ENCODE results near the gene MIOX. TPM values are rescaled to one million over a fixed set of nuclear protein-coding genes. Genes with fewer than 3 reads are reported as not detected.

The MIOX gene
- total and polyA plus RNA-seq, 2 of the 13 experiments (the other 11 are each of a cell fraction or from before 2014, with no cell fraction given), result 1.5 to 2.9 TPM

- TF ChIP-seq RNF219 (CRISPR knock-in tag; IDR thresholded peaks at IDR 0.05), result no peak
- TF ChIP-seq ZNF709 (CRISPR knock-in tag; IDR thresholded peaks at IDR 0.05), result no peak
- TF ChIP-seq ZBTB10 (CRISPR knock-in tag; IDR thresholded peaks at IDR 0.05; ENCODE audit: borderline replicate concordance), result 0 out of 2 replicates have a peak, but pooled peaks have one; percentile 1
- no peak for TF ChIP-seq ZNF230 (CRISPR knock-in tag; IDR thresholded peaks at IDR 0.05)
- TF ChIP-seq HES4 (CRISPR knock-in tag; IDR thresholded peaks at IDR 0.05; ENCODE audit: borderline replicate concordance), result no peak
- 0 out of 2 replicates have a peak, but pooled peaks have one; percentile 16 for TF ChIP-seq ZNF780A (CRISPR knock-in tag; IDR thresholded peaks at IDR 0.05)
- TF ChIP-seq SCMH1 (CRISPR knock-in tag; IDR thresholded peaks at IDR 0.05; ENCODE audit: borderline replicate concordance), result no peak
- no peak for TF ChIP-seq GLMP (CRISPR knock-in tag; IDR thresholded peaks at IDR 0.05; ENCODE audit: borderline replicate concordance)
- TF ChIP-seq ZFP36L1 (CRISPR knock-in tag; IDR thresholded peaks at IDR 0.05), result peak; percentile 20; the same call in 1 of the 2 replicates
- no peak for TF ChIP-seq ZNF720 (CRISPR knock-in tag; IDR thresholded peaks at IDR 0.05)
- TF ChIP-seq ZBTB8A (CRISPR knock-in tag; IDR thresholded peaks at IDR 0.05; ENCODE audit: borderline replicate concordance, low read depth), result no peak
- no peak for TF ChIP-seq NR3C1 (CRISPR knock-in tag; IDR thresholded peaks at IDR 0.05)
- TF ChIP-seq ATM (IDR thresholded peaks at IDR 0.05; ENCODE audit: borderline replicate concordance), result no peak
- no peak; the same call in 1 of the 2 replicates for TF ChIP-seq ZNF446 (CRISPR knock-in tag; IDR thresholded peaks at IDR 0.05)
- no peak for TF ChIP-seq KDM2A (CRISPR knock-in tag; IDR thresholded peaks at IDR 0.05; ENCODE audit: borderline replicate concordance, low read depth)
- TF ChIP-seq ZNF691 (CRISPR knock-in tag; IDR thresholded peaks at IDR 0.05; ENCODE audit: borderline replicate concordance, low read depth), result peak; percentile 1; the same call in 1 of the 2 replicates
- 0 out of 2 replicates have a peak, but pooled peaks have one; percentile 5 for TF ChIP-seq ZNF101 (CRISPR knock-in tag; IDR thresholded peaks at IDR 0.05; ENCODE audit: borderline replicate concordance, low read depth)
- TF ChIP-seq CBX2 (IDR thresholded peaks at IDR 0.05; ENCODE audit: low read depth, low read length), result no peak
- TF ChIP-seq CBX2 (CRISPR knock-in tag; IDR thresholded peaks at IDR 0.05; ENCODE audit: low read depth), result no peak
- no peak for TF ChIP-seq CEBPG (CRISPR knock-in tag; IDR thresholded peaks at IDR 0.05)
- TF ChIP-seq ATF3 (CRISPR knock-in tag; IDR thresholded peaks at IDR 0.05), result no peak
- TF ChIP-seq ZNF580 (CRISPR knock-in tag; IDR thresholded peaks at IDR 0.05; ENCODE audit: borderline replicate concordance, low read depth), result 0 out of 2 replicates have a peak, but pooled peaks have one; percentile 13
- TF ChIP-seq MAZ (IDR thresholded peaks at IDR 0.05; ENCODE audit: borderline replicate concordance, low read depth, low read length), result no peak
- TF ChIP-seq MAZ (CRISPR knock-in tag; IDR thresholded peaks at IDR 0.05; ENCODE audit: low read depth), result peak; percentile 77; the same call in 1 of the 2 replicates
- no peak for TF ChIP-seq NCOR1 (IDR thresholded peaks at IDR 0.05; ENCODE audit: borderline replicate concordance, low read length)
Observed at GRCh38 chr22:50525858-50526107, 39.1 kb downstream of the MIOX start (continued).
